ENCODE measurements around the gene C1orf167. TPM values are rescaled to one million over a fixed set of nuclear protein-coding genes. Genes with fewer than 3 reads are reported as not detected.

Gene C1orf167
- total and polyA plus RNA-seq, 2 of the 13 experiments (the other 11 are each of a cell fraction or from before 2014, with no cell fraction given) = not detected

DNA sequence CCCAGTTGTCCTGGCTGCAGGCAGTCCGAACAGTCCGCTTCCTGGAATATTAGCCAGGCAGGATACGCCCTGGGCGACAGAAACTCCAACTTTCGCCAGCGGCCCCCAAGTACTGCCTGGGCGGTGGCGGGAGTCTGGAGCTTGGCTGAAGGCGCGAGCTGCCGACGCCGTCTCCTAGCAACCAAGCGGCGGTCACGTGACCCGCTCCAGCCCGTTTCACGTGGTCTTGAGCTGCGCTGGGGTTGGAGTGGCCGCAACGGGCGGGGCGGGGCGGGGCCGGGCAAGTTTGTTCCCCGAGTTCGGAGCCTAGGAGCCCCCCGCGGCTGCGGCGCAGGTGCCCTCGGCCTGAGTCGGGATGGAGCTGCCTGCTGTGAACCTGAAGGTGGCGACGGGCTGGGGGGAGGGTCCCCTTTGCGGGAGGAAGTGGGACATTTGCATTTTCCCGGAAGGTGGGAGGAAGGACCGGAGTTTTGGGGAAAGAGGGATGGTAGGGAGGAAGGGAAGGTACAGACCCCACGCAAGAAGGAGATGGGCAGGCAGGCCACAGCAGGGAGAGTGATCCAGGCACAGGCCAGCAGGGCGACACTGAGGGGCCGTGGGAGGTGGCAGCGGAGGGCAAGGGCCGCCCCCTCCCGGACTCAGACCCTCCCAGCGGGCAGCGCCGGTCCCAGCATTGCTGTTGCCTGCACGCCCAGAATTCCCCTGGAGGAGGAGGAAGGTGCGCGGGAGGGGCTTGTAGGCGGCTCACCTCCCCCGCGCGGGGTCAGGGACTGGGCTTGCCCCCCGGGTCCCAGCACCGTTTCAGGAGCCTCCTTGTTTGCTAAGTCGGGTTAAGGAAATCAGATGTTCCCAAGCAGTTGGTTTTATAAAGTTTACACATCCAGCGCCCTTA, 25.9 kb upstream of the C1orf167 start, which contains the start of gene AGTRAP (continued):
- no peak for TF ChIP-seq MAZ (IDR thresholded peaks at IDR 0.05; ENCODE audit: borderline replicate concordance, low read depth, low read length)
- TF ChIP-seq MAZ (CRISPR knock-in tag; IDR thresholded peaks at IDR 0.05; ENCODE audit: low read depth) = peak; percentile 38; the same call in 1 of the 2 replicates
- TF ChIP-seq PCBP2 (optimal IDR thresholded peaks at IDR 0.05; ENCODE audit: low read depth, low read length, poor library complexity, severe bottlenecking) = no peak
- TF ChIP-seq TFDP2 (CRISPR knock-in tag; IDR thresholded peaks at IDR 0.05) = peak; percentile 77
- no peak for TF ChIP-seq ZNF75D (CRISPR knock-in tag; IDR thresholded peaks at IDR 0.05; ENCODE audit: borderline replicate concordance)
- peak; percentile 98 for TF ChIP-seq RAD51 (IDR thresholded peaks at IDR 0.05; ENCODE audit: borderline replicate concordance)
- TF ChIP-seq THAP8 (CRISPR knock-in tag; IDR thresholded peaks at IDR 0.05; ENCODE audit: borderline replicate concordance) = 0 out of 2 replicates have a peak, but pooled peaks have one; percentile 52
- TF ChIP-seq MAFG (CRISPR knock-in tag; IDR thresholded peaks at IDR 0.05) = 0 out of 2 replicates have a peak, but pooled peaks have one; percentile 22
- TF ChIP-seq, protein P1, sequence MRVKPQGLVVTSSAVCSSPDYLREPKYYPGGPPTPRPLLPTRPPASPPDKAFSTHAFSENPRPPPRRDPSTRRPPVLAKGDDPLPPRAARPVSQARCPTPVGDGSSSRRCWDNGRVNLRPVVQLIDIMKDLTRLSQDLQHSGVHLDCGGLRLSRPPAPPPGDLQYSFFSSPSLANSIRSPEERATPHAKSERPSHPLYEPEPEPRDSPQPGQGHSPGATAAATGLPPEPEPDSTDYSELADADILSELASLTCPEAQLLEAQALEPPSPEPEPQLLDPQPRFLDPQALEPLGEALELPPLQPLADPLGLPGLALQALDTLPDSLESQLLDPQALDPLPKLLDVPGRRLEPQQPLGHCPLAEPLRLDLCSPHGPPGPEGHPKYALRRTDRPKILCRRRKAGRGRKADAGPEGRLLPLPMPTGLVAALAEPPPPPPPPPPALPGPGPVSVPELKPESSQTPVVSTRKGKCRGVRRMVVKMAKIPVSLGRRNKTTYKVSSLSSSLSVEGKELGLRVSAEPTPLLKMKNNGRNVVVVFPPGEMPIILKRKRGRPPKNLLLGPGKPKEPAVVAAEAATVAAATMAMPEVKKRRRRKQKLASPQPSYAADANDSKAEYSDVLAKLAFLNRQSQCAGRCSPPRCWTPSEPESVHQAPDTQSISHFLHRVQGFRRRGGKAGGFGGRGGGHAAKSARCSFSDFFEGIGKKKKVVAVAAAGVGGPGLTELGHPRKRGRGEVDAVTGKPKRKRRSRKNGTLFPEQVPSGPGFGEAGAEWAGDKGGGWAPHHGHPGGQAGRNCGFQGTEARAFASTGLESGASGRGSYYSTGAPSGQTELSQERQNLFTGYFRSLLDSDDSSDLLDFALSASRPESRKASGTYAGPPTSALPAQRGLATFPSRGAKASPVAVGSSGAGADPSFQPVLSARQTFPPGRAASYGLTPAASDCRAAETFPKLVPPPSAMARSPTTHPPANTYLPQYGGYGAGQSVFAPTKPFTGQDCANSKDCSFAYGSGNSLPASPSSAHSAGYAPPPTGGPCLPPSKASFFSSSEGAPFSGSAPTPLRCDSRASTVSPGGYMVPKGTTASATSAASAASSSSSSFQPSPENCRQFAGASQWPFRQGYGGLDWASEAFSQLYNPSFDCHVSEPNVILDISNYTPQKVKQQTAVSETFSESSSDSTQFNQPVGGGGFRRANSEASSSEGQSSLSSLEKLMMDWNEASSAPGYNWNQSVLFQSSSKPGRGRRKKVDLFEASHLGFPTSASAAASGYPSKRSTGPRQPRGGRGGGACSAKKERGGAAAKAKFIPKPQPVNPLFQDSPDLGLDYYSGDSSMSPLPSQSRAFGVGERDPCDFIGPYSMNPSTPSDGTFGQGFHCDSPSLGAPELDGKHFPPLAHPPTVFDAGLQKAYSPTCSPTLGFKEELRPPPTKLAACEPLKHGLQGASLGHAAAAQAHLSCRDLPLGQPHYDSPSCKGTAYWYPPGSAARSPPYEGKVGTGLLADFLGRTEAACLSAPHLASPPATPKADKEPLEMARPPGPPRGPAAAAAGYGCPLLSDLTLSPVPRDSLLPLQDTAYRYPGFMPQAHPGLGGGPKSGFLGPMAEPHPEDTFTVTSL (CRISPR knock-in tag; IDR thresholded peaks at IDR 0.05; ENCODE audit: borderline replicate concordance) = 0 out of 2 replicates have a peak, but pooled peaks have one; percentile 14
- no peak for TF ChIP-seq ZFP36L1 (CRISPR knock-in tag; IDR thresholded peaks at IDR 0.05)
- no peak for TF ChIP-seq ZNF512 (CRISPR knock-in tag; IDR thresholded peaks at IDR 0.05)
- no peak for TF ChIP-seq E2F2 (CRISPR knock-in tag; IDR thresholded peaks at IDR 0.05; ENCODE audit: borderline replicate concordance)
- TF ChIP-seq, protein P2, sequence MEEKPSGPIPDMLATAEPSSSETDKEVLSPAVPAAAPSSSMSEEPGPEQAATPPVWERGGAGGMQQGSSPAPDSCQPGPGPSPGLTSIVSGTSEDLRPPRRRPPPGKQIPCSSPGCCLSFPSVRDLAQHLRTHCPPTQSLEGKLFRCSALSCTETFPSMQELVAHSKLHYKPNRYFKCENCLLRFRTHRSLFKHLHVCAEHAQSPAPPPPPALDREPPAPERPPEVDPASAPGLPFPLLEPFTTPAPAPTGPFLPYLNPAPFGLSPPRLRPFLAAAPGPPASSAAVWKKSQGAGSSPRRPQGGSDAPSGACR (CRISPR knock-in tag; IDR thresholded peaks at IDR 0.05) = peak; percentile 74; the same call in 1 of the 2 replicates
- TF ChIP-seq SSRP1 (CRISPR knock-in tag; IDR thresholded peaks at IDR 0.05) = no peak
- no peak for TF ChIP-seq NFRKB (IDR thresholded peaks at IDR 0.05)

Measured in HepG2 (cell line).